Measurements from ENCODE around the gene CDC16.
"Not testable (repeated sequence)": the region's sequence is repeated elsewhere in the genome, so short reads cannot be mapped to it uniquely, and the experiment has no call there.

GRCh38 chr13:114199526-114199925, 35.2 kb upstream of the CDC16 start:
- TF ChIP-seq, protein P1, sequence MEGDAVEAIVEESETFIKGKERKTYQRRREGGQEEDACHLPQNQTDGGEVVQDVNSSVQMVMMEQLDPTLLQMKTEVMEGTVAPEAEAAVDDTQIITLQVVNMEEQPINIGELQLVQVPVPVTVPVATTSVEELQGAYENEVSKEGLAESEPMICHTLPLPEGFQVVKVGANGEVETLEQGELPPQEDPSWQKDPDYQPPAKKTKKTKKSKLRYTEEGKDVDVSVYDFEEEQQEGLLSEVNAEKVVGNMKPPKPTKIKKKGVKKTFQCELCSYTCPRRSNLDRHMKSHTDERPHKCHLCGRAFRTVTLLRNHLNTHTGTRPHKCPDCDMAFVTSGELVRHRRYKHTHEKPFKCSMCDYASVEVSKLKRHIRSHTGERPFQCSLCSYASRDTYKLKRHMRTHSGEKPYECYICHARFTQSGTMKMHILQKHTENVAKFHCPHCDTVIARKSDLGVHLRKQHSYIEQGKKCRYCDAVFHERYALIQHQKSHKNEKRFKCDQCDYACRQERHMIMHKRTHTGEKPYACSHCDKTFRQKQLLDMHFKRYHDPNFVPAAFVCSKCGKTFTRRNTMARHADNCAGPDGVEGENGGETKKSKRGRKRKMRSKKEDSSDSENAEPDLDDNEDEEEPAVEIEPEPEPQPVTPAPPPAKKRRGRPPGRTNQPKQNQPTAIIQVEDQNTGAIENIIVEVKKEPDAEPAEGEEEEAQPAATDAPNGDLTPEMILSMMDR (IDR thresholded peaks at IDR 0.05) = not testable (repeated sequence)
- TF ChIP-seq POLR2AphosphoS5, POLR2A (IDR thresholded peaks at IDR 0.05): not testable (repeated sequence)

All from sigmoid colon (tissue), 4 donors.